PC-3 (cell line): ENCODE results near the gene LSM8.

Experiments used
- CTCF ChIP-seq: fragments of 300-600 bp; sonication (generic); conservative IDR thresholded peaks from 2 replicates; pipeline ENCODE4 v1.5.1; 2017; ENCODE audit warnings: antibody characterized with exemption, low read depth, mild to moderate bottlenecking, low read length
- EZH2 ChIP-seq: fragments of 300-600 bp; sonication (generic); IDR thresholded peaks from one replicate; pipeline ENCODE4 v1.6.1; 2017; ENCODE audit warnings: antibody characterized with exemption, mild to moderate bottlenecking, low read length; ENCODE audit not compliant: unreplicated experiment
- EZH2phosphoT487 ChIP-seq: fragments of 300-600 bp; sonication (generic); IDR thresholded peaks from 2 replicates; pipeline ENCODE4 v1.6.1; 2018; ENCODE audit warnings: mild to moderate bottlenecking, antibody characterized with exemption, low read length, borderline replicate concordance

GRCh38 chr7:118195837-118196474 lies 12.0 kb downstream of the LSM8 start:
- peak; percentile 83 for TF ChIP-seq CTCF
- no peak for TF ChIP-seq EZH2
- TF ChIP-seq EZH2phosphoT487, result no peak
